NK-92 (cell line): ENCODE results near the gene PNMA1.

ENCODE experiments used
- DNase-seq: peaks from one replicate; lab custom pipeline; 2025; ENCODE audit not compliant: unreplicated experiment; lab: John Stamatoyannopoulos, UW

Gene PNMA1

DNA sequence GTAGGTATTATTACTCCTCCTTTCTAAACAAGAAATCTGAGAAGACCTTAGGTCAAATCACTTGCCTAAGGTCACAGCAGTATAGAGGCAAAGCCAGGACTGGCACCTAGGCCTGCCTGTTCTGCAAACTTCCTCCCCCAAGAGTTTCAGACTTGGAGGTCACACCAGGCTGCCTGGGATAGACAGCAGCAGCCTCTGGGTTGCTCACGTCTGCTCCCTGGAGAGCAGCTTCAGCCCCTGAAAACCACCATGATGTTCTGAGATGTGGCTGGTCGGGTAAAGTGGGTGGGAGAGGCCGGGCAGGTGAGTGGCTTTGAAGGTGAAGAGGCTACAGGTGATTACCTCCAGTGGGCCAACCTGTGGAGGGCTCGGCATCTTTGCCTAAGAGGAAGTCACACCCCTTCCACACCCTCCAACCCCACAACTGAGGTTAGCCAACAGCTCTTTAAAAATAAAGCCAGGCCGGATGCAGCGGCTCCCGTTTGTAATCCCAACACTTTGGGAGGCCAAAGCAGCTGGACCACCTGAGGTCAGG is 37.0 kb upstream of the PNMA1 start:
- no peak for DNase-seq

DNA sequence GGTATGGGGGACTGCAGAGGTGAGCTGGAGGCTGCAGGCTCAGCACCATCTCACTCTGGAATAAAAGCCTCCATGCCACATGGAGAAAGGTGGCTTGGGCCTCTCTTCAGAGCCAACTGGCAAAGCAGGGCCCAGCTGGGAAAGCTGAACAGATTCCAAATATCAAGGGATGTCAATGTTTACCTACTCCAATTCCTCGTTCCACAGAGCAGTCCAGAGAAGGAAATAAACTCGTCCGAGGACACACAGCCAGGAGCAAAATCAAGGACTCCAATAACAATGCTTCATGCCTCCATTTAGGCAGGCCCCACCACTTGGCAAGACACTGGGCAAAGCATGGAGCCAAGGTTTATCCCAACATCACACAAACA is 36.3 kb upstream of the PNMA1 start:
- DNase-seq = no peak

DNA sequence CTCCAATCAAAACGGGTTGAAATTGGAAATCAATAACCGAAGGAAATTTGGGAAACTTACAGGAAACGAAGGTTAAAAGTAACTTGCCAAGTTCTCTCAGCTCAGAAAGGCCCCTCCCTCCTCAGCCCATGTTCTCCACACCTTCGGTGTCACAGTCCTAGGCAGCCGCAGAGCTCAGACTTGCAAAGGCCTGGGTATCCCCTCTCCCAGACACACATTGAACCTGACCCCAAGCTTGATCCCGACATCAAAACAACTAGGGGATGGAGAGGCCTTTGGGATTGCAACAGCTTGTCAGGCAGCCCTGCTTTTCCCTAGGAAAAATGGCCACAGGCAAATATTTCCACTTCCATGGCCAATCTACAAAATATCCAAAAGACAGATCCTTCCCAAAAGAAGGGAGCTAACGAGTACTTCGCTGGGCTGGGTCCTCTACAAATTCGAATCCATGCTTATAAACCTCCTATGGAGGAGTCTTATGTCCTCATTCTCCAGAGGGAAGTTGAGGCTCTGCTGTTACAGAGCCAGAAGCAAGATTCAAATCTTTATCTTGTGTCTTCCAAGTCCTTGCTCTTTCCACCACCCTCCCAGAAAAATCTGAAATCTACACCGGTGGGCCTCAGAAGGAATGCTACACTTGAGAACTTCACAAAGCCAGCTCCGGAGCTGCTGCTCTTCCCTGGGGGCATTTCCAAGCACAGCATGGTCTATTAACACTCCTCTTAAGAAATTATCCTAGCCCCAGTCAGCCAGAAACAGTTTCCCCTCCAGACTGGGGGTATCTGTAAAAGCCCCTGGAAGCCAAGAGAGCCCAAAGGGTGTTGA is 35.7 kb upstream of the PNMA1 start:
- DNase-seq = no peak

DNA sequence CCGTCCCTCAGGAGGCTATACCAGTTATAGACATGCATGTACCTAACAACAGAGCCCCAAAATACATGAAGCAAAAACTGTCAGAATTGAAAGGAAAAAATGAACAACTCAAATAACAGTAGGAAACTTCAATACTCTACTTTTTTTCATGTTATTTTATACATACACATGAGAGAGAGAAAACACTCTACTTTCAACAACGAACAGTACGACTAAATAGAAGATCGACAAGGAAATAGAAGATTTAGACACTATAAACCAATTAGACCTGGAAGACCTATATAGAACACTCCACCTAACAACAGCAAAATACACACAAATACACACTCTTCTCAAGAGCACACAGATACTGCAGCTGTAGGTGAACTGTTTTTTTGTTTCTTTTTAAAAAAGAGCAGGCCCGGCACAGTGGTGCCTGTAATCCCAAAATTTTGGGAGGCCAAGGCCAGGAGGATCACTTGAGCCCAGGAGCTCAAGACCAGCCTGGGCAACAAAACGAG is 34.7 kb upstream of the PNMA1 start:
- no peak for DNase-seq

DNA sequence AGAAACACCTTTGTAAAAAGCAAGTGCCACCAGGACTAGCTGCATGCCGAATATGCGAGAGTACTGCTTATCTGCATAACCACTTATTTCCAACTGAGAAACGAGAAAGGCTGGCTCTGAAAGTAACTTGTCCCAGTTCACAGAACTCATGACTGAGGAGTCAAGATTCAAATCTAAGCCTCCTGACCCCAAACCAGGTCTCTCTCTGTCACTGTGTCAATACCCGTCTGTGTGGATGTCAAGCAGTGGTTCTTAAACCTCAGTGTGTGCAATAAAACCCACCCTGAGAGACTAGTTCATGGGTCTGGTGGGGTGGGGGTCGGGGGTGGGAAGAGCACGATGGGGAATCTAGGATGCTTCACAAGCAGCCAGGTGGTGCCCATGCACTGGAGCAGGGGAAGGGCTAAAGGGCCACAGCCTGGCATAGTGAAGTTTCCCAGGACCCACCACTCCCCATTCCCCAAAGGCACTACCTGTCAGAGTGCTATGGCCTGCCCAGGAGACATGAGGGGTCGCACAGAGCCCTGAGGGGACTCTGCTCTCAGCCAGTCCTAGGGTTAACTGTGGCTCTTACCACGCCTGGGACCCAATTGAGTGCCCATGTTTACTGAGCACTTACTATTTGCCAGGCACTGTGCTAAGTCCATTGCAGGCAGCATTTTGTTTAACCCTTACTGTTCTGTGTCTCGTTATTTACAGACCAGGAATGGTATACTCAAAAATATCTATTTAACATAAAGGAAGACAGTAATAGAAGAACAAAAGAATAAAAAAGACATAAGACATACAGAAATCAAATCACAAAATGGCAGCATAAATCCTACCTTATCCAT is 33.4 kb upstream of the PNMA1 start:
- no peak for DNase-seq

DNA sequence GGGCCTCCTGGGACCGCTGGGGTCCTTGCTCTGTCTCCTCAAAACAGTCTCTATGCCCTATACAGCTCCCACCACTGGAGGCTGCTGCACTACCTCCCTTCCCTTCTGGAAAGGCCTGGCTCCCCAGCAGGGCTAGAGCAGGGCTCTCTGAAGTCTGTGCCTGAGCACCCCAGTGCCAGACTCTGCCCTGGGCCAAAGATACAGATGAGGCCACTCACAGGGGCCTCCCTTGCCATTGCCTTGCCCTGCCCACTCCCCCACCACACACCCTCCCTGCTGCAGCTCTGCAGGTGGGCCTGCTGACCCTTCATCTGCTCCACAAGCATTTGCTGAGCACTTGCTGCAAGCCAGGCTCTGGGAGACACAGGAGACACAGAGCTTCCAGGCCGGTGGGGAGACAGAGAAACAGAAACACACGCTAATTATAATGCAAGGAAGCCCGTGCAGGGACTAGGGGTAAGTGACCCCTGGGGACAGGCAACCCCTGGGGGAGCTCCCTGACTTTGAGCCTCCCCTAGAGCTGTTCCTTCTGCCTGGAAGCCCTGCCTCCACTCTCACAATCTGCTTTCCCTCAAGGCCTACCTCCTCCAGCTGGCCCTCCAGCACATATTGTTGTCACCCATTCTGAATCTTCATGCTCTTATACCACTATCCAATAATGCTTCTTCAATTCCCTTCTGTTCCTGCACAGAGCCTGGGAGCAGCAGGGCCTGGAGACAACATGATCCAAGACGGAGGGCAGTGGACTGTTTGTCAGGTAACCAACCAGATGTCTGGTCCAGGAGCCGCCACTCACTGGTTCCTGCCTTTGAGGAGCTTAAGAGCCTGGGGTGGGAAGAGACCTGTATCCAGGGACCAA is 32.6 kb upstream of the PNMA1 start:
- DNase-seq = no peak

DNA sequence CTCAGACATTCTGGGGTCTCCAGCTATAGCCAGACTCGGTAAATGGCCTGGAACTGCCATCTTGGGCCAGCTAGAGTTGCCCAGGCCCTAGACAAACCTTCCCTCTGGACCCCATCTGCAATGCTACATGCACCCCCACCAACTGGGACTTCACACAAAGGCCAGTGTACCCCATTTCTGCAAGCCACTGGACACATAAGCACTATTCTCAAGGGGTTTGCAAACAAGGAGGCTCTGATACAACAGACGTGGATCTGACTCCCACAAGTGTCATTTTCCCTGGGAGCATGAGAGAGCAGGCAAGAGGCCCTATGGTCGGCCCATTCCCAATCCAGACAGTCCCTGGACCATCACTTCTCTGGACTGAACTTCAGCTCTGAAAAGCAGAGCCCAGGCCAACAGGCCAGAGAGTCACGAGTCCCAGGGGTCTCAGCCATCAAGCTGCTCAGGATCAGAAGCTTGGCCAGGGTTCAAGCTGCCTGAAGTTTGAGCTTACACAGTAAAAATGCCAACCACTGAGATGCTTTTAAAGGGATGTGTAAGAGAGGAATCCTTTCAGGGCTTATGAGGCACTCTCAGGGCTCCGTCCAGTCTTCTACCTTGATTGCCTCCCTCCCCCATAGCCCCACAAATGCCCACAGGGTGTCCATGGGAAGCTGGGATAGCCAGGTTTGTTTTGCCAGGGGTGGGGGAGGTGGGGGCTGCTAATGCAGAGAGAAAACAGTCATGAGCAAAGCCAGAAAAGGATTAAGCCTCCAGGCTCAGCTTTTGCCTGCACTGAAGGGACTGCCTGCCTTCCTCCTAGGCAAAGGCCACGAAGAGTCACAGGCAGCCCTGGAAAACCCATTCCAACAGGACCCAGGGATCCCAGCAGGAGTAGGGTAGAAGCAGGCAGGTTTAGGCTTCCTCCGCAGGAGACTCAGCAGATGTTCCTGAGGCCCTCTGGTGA is 31.7 kb upstream of the PNMA1 start:
- no peak for DNase-seq

DNA sequence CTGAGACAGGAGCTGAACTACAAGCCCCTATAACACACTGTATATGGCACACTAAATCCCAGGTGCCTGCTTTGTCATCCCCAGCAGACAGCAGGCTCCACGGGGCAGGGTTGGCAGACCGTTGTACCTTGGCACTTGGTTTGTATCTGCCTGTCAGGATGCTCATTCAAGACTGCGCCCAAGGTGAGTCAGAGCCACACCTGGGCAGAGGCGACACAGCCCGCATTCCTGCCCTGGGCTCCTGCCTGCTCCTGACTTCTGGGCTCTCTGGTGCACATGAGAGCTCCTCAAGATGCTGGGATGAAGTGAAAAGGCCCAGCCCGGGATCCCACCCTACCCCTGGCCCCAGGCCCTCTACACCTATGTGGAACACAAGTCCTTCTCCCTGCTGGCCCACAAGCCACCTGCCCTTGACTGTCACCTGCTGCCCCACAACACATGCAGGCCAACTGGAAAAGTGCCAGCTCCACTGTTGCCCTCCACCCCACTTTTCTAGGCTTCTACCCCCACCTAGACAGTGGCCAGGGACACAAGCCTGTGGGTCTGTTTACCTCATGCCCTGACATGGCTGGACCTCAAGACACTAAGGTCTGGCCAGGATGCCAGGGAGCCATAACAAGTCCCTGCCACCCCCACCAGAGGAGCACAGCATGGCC is 30.8 kb upstream of the PNMA1 start:
- DNase-seq = no peak

DNA sequence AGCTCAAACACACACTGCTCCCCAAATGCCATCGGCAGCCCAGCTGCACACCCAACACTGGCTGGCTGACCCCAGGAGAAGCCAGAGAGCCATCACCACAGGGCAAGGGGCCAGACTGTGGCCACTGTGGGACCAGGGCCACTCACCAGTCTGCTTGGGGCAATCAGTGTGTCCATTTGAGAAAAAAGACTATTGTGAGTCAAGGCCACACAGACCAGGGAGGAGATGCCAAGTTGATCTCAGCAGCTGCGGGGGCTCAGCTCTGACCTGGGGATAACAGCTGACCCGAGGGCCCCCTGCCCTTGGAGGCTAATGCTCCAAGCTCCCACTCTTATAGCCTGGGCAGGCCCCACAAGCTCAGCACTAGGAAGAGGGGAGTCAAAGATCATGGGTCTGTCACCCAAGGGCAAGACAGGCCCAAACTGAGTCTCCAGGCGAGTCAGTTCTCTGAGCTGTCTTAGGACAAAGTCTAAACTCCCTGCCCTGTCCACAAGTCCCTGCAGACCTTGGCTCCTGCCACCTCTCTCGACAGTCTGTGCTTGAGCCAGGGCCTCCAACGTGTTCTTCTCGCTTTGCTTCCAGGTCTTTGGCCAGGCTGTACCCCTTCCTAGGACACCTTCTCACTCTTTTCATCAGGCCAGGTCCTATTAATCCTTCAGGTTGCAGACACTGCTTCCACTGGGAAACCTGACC is 30.1 kb upstream of the PNMA1 start:
- no peak for DNase-seq

DNA sequence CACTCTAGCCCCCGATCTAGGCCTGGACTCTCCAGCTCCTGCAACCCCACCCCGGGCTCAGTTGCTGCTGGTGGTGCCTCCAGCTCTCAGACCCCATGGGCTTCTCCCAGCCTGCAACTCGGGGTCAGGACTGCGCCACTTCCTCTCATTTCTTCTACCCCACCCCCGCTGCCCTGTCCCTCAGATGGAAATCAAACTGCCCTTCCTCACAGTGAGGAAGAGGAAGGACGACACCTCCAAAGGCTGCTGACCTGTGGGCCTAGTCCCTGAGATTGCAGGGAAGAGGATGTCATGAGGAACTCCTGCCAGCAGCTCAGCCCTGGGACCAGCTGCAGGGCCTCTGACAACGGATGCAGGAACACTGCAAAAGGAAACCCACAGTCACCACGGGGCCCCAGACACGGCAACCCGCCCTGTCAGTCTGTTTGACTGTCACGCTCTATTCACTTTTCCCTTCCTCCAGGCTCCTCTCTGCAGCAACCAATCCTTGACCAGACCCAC is 29.3 kb upstream of the PNMA1 start:
- DNase-seq = no peak

DNA sequence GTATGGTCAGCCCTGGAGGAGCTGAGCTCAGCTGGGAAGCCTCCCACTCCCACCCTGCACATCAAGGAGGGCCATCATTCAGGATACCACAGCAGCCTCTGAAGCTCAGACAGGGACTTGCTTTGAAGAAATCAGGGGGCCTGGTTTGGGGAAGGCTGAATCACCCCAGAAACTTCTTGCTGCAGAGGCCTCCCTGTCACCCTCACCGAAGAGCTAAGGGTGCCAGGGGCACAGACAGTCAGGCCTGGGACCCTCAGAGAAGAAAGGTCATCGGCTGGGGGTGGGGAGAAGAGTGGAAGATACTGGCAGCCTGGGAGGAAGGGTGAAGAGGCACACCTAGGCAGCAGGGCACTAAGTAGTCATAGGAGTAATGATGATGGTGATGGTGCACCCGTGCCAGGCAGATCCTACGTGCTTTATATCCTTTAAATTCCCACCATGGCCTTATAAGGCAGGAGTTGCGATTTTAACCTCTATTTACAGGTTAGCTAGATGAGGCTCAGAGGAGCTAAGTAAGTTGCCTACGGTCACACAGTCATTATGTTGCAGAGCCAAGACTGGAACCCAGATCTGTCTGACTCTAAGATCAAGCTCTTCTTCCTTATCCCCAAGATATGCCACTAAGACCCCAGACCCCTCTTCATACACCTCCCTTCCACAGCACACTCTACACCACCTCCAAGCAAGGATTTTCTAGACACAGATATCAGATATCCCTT is 28.5 kb upstream of the PNMA1 start:
- no peak for DNase-seq

DNA sequence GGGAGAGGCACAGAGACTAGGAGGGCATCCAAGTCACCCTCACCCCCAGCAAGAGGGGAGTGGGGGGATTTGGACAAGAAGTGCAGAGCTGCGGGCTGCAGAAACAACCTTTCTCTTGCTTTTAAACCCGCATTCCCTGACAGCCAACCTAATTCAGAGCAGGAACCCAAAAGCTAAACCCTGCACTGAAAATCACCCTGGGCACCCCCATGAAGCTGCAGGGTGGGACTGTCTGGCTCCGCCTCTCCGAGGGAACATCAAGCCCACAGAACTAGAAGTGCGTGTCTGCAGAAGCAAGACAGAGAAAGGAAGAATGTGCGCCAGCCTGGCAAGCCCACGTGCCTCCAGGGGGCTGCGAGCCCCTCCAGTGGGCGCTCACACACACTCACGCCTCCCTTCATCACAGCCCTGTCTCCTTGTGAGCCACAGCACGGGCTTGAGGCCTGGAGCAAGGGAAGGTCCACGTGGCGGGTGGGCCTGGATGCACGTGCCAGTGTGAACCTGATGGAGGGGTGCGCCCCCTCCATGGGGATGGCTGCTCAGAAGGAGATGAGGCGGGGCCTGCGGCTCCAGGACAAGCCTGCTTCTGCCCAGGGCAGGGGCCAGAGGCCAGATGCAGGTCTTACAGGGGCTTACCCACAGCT is 27.8 kb upstream of the PNMA1 start:
- no peak for DNase-seq

DNA sequence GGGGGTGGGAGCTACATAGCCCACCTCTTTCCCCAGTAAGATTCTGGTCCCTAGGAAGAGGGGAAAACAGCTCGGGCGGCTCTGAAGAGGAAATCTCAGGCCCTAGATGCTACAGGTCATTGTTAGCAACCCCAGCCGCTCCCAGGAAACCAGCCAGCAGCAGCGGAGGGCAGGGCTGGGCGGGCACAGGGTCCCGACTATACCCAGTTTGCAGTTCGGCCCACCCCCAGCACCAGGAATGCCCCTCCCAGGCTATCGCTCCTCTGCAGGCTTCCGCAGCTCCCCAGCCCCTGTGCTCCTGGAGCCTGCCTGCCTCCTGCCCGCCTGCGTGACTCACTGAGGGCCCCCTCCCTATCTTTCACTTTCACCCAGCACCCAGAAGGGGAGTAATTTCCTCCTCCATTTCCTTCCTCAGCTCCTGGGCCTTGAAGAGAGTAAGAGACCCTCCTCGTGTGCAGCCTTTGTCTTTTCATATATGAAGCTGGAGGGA is 27.2 kb upstream of the PNMA1 start:
- DNase-seq = no peak

DNA sequence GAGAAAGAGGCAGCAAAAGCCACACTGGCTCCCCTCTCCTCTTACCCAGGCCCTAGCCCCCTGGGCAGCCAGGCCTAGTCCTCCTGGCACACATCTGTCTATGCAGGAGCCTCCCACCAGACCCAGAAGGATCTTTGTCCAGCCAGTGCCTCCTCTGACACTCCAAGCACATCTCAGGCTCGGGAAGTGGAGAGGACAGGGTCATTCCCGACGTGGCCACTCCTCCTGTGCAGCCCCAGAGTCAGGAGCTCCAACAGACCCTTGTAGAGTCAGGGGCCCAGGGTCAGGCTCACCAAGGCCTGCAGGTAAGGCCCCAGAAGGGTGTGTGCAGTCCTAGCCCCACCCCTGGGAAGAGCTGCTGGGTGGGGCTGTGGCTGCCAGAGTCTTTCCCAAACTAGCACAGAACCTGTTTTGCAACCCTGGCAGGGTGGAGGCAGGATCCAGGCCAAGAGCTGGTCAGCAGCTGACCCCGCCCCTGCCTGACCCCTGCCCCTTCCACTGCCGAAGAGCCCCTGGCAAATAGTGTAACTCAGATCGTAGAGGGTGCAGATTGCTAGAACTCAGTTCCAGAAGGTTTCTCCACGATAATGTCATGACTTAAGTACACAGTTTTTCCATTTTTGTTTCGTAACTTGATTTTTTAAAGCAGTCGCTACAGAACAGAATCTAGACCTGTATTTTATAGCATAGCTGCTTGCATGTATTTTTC is 26.6 kb upstream of the PNMA1 start:
- no peak for DNase-seq

DNA sequence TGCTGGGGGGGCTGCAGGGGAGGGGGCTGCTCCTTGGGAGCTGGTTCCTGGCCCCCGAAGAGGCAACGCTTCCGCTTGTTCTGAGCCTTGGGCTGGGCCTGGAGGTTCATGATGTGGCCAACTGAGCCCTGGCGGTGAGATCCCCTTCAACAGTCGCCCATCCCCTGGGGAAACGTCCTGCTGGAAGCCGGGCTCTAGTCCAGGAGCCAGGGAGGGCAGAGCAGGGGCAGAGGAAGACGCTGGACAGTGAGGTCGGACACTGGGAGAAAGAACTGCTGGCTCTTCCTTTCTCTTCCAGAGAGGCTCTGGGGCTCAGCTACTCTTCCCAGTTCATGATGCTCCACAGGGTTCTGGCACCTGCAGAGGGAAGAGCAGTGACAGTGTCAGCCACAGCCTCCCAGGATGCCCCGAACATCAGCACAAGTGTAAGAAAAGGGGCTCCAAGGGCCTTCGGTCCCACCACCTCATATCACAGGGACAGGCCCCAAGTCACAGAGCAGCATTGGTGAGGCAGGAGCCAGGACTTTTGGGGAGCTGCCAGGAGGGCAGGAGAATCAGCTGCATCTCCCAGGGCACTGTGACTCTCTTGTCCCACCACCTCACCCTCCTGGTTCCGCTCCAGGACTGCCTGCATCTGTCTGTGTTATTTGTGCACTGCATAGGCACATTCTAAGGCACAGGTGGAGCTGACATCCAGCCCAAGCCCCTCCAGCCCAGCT is 25.9 kb upstream of the PNMA1 start:
- no peak for DNase-seq
